ENCODE results near the gene EFHC1.

DNA sequence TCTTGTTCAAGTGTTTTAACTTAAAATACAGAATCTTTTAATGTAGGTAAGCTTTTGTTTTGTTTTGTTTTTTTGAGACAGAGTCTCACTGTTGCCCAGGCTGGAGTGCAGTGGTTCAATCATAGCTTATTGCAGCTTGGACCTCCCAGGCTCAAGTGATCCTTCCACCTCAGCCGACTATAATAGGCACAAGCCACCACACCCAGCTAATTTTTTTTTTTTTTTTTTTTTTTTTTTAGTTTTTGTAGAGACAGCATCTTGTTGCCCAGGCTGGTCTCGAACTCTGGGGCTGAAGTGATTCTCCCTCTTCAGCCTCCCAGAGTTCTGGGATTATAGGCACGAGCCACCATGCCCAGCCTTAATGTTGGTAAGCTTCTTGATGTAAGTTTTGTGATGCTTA, 3.3 kb downstream of the EFHC1 start:
- TF ChIP-seq TP53 (CRISPR knock-in tag; conservative IDR thresholded peaks at IDR 0.05) (no peak), SMARCC2 (IDR thresholded peaks at IDR 0.05) (no peak), SP1 (IDR thresholded peaks at IDR 0.05) (no peak), SP1 (CRISPR knock-in tag; IDR thresholded peaks at IDR 0.05) (no peak), HOXA5 (CRISPR knock-in tag; IDR thresholded peaks at IDR 0.05) (no peak), HIVEP1 (CRISPR knock-in tag; IDR thresholded peaks at IDR 0.05) (no peak), GTF2F1 (IDR thresholded peaks at IDR 0.05; ENCODE audit: low read length) (no peak), ZFY (CRISPR knock-in tag; IDR thresholded peaks at IDR 0.05) (no peak)
- TF ChIP-seq, protein P1, sequence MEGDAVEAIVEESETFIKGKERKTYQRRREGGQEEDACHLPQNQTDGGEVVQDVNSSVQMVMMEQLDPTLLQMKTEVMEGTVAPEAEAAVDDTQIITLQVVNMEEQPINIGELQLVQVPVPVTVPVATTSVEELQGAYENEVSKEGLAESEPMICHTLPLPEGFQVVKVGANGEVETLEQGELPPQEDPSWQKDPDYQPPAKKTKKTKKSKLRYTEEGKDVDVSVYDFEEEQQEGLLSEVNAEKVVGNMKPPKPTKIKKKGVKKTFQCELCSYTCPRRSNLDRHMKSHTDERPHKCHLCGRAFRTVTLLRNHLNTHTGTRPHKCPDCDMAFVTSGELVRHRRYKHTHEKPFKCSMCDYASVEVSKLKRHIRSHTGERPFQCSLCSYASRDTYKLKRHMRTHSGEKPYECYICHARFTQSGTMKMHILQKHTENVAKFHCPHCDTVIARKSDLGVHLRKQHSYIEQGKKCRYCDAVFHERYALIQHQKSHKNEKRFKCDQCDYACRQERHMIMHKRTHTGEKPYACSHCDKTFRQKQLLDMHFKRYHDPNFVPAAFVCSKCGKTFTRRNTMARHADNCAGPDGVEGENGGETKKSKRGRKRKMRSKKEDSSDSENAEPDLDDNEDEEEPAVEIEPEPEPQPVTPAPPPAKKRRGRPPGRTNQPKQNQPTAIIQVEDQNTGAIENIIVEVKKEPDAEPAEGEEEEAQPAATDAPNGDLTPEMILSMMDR (CRISPR knock-in tag; IDR thresholded peaks at IDR 0.05), result no peak
- TF ChIP-seq, protein P2, sequence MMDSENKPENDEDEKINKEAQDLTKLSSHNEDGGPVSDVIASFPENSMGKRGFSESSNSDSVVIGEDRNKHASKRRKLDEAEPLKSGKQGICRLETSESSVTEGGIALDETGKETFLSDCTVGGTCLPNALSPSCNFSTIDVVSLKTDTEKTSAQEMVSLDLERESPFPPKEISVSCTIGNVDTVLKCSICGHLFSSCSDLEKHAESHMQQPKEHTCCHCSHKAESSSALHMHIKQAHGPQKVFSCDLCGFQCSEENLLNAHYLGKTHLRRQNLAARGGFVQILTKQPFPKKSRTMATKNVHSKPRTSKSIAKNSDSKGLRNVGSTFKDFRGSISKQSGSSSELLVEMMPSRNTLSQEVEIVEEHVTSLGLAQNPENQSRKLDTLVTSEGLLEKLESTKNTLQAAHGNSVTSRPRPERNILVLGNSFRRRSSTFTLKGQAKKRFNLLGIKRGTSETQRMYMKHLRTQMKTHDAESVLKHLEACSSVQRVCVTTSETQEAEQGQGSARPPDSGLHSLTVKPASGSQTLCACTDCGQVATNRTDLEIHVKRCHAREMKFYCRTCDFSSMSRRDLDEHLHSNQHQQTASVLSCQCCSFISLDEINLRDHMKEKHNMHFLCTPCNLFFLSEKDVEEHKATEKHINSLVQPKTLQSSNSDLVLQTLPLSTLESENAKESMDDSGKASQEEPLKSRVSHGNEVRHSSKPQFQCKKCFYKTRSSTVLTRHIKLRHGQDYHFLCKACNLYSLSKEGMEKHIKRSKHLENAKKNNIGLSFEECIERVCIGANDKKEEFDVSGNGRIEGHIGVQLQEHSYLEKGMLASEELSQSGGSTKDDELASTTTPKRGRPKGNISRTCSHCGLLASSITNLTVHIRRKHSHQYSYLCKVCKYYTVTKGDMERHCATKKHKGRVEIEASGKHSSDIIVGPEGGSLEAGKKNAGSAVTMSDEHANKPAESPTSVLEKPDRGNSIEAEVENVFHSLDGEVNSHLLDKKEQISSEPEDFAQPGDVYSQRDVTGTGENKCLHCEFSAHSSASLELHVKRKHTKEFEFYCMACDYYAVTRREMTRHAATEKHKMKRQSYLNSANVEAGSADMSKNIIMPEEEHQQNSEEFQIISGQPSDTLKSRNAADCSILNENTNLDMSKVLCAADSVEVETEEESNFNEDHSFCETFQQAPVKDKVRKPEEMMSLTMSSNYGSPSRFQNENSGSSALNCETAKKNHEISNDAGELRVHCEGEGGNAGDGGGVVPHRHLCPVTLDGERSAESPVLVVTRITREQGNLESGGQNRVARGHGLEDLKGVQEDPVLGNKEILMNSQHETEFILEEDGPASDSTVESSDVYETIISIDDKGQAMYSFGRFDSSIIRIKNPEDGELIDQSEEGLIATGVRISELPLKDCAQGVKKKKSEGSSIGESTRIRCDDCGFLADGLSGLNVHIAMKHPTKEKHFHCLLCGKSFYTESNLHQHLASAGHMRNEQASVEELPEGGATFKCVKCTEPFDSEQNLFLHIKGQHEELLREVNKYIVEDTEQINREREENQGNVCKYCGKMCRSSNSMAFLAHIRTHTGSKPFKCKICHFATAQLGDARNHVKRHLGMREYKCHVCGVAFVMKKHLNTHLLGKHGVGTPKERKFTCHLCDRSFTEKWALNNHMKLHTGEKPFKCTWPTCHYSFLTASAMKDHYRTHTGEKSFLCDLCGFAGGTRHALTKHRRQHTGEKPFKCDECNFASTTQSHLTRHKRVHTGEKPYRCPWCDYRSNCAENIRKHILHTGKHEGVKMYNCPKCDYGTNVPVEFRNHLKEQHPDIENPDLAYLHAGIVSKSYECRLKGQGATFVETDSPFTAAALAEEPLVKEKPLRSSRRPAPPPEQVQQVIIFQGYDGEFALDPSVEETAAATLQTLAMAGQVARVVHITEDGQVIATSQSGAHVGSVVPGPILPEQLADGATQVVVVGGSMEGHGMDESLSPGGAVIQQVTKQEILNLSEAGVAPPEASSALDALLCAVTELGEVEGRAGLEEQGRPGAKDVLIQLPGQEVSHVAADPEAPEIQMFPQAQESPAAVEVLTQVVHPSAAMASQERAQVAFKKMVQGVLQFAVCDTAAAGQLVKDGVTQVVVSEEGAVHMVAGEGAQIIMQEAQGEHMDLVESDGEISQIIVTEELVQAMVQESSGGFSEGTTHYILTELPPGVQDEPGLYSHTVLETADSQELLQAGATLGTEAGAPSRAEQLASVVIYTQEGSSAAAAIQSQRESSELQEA (CRISPR knock-in tag; IDR thresholded peaks at IDR 0.05; ENCODE audit: not compliant biosample characterization), result no peak
- TF ChIP-seq, protein P3, sequence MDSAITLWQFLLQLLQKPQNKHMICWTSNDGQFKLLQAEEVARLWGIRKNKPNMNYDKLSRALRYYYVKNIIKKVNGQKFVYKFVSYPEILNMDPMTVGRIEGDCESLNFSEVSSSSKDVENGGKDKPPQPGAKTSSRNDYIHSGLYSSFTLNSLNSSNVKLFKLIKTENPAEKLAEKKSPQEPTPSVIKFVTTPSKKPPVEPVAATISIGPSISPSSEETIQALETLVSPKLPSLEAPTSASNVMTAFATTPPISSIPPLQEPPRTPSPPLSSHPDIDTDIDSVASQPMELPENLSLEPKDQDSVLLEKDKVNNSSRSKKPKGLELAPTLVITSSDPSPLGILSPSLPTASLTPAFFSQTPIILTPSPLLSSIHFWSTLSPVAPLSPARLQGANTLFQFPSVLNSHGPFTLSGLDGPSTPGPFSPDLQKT (CRISPR knock-in tag; IDR thresholded peaks at IDR 0.05; ENCODE audit: borderline replicate concordance), result no peak
- TF ChIP-seq, protein P4, sequence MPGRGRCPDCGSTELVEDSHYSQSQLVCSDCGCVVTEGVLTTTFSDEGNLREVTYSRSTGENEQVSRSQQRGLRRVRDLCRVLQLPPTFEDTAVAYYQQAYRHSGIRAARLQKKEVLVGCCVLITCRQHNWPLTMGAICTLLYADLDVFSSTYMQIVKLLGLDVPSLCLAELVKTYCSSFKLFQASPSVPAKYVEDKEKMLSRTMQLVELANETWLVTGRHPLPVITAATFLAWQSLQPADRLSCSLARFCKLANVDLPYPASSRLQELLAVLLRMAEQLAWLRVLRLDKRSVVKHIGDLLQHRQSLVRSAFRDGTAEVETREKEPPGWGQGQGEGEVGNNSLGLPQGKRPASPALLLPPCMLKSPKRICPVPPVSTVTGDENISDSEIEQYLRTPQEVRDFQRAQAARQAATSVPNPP (CRISPR knock-in tag; IDR thresholded peaks at IDR 0.05), result no peak
